Gastrocnemius medialis (tissue), 4 donors: ENCODE data around the gene DNAJC18. TPM values are rescaled to one million over a fixed set of nuclear protein-coding genes. Genes with fewer than 3 reads are reported as not detected.
A peak's percentile ranks its signal among the peaks of the same experiment; 100 is the strongest.

Source experiments
- ATAC-seq, 2 donors: fragments of 150-250 bp; one replicate each; pipeline ENCODE4 v1.9.1; 2016
- DNase-seq, 2 donors: peaks; one replicate each; pipeline ENCODE4 v3.0.0-alpha.2; 2019
- H3K27ac ChIP-seq, 4 donors: fragments of 200-600 bp; sonication (generic); 1 replicate in 1 of 4; 2 replicates in 3 of 4; pipeline ENCODE4 v1.5.1; 2016 to 2018; ENCODE audit warnings: mild to moderate bottlenecking in 2 of 4, moderate library complexity in 1 of 4
- H3K27me3 ChIP-seq, 3 donors: fragments of 200-600 bp; sonication (generic) in 2 of 3; 1 replicate in 1 of 3; 2 replicates in 2 of 3; pipeline versions ENCODE4 v1.5.1 to v1.6.0; 2016 to 2019; ENCODE audit warnings: mild to moderate bottlenecking in 1 of 3, moderate library complexity in 1 of 3
- H3K36me3 ChIP-seq, 2 donors: fragments of 200-600 bp; sonication (generic) in 1 of 2; one replicate each; pipeline ENCODE4 v1.5.1; 2017 to 2018
- H3K4me1 ChIP-seq, 2 donors: fragments of 200-600 bp; sonication (generic) in 1 of 2; one replicate each; pipeline ENCODE4 v1.5.1; 2016 to 2017; ENCODE audit warnings: mild to moderate bottlenecking in 2 of 2
- H3K4me3 ChIP-seq, 4 donors: fragments of 200-600 bp; sonication (generic) in 3 of 4; 1 replicate in 1 of 4; 2 replicates in 3 of 4; pipeline ENCODE4 v1.5.1; 2016 to 2019; ENCODE audit warnings: mild to moderate bottlenecking in 2 of 4
- H3K9me3 ChIP-seq, 3 donors: fragments of 200-600 bp; sonication (generic) in 2 of 3; 1 replicate in 1 of 3; 2 replicates in 2 of 3; pipeline ENCODE4 v1.5.1; 2016 to 2019
- CTCF ChIP-seq, 5 experiments: fragments of 450-650 bp in 3 of 5; fragments of 200-600 bp in 2 of 5; sonication (generic) in 2 of 5; IDR thresholded peaks in 4 of 5; conservative IDR thresholded peaks in 1 of 5; 1 replicate in 4 of 5; 2 replicates in 1 of 5; pipeline ENCODE4 v1.5.1; 2016 to 2019; ENCODE audit warnings: antibody characterized with exemption in 5 of 5, mild to moderate bottlenecking in 3 of 5, moderate library complexity in 3 of 5
- POLR2A ChIP-seq, 2 donors: fragments of 450-650 bp; IDR thresholded peaks; one replicate each; pipeline ENCODE4 v1.6.1; 2017; ENCODE audit warnings: antibody characterized with exemption in 2 of 2, mild to moderate bottlenecking in 2 of 2, moderate library complexity in 2 of 2
- in situ Hi-C, 4 donors: fragments of 200-750 bp; cut with MboI; loops; one replicate each; pipeline versions ENCODE4 v1.15.0 to v1.8.0; 2017; ENCODE audit warnings: low sequenced_read_pairs in 4 of 4
- intact Hi-C: fragments of 100-400 bp; cut with DNase I; formaldehyde crosslinking; loops from one replicate; pipeline ENCODE4 v1.15.1; 2023; ENCODE audit warnings: low total_unique reads
- total RNA-seq, 4 donors: library from RNA; depleted of rRNA; stranded (reverse); fragments of >200 nt; gene quantifications; one replicate each; pipeline versions ENCODE4 v1.1.0 to v1.2.3, GENCODE V29; 2016

DNAJC18 gene
- total RNA-seq, 4 donors from 2014 or later = 5.1 to 21.7 (median 13.3) TPM

- Histone ChIP-seq H3K4me3 (peak overlapping the region in 3 of 4 donors; percentile 28 to 47 (median 43)), H3K4me1 (no peaks in the 10 kb centered on the region), H3K27me3 (no peaks in the 10 kb centered on the region), H3K9me3 (no peaks in the 10 kb centered on the region), H3K36me3 (no peaks in the 10 kb centered on the region), H3K27ac (peak overlapping the region; percentile 52 to 71 (median 66))
- ATAC-seq (no peak), DNase-seq (no peak)
- TF ChIP-seq CTCF (IDR thresholded peaks at IDR 0.05 in 4 of 5, conservative IDR thresholded peaks at IDR 0.05 in 1 of 5) = no peak
- TF ChIP-seq POLR2A (IDR thresholded peaks at IDR 0.05) = no peak
- in situ Hi-C loops (no loop called here), intact Hi-C loops (no loop called here)
Observed at GRCh38 chr5:139461698-139462097, 22.4 kb upstream of the DNAJC18 start.

GRCh38 chr5:139461176-139461575 is 21.9 kb upstream of the DNAJC18 start:
- no peak for TF ChIP-seq POLR2A (IDR thresholded peaks at IDR 0.05)
- TF ChIP-seq CTCF (IDR thresholded peaks at IDR 0.05 in 4 of 5, conservative IDR thresholded peaks at IDR 0.05 in 1 of 5) = no peak
- H3K4me1 ChIP-seq = no peaks in the 10 kb centered on the region
- H3K4me3 ChIP-seq = peak overlapping the region; percentile 7 to 47 (median 36)
- ATAC-seq = no peak
- H3K27ac ChIP-seq = peak overlapping the region in 3 of 4 donors; percentile 62 to 71 (median 70)
- no peak for DNase-seq
- no peaks in the 10 kb centered on the region for H3K27me3 ChIP-seq
- no peaks in the 10 kb centered on the region for H3K36me3 ChIP-seq
- intact Hi-C loops (no loop called here), in situ Hi-C loops (no loop called here)
- no peaks in the 10 kb centered on the region for H3K9me3 ChIP-seq

GRCh38 chr5:139460455-139460854 is 21.1 kb upstream of the DNAJC18 start:
- peak overlapping the region; percentile 56 to 71 (median 66) for H3K27ac ChIP-seq
- H3K4me1 ChIP-seq = no peaks in the 10 kb centered on the region
- H3K4me3 ChIP-seq = no peak overlapping the region
- DNase-seq = no peak
- no peak for ATAC-seq
- H3K27me3 ChIP-seq = no peaks in the 10 kb centered on the region
- H3K36me3 ChIP-seq = no peaks in the 10 kb centered on the region
- intact Hi-C loops (no loop called here), in situ Hi-C loops (no loop called here)
- no peaks in the 10 kb centered on the region for H3K9me3 ChIP-seq
- TF ChIP-seq CTCF (IDR thresholded peaks at IDR 0.05 in 4 of 5, conservative IDR thresholded peaks at IDR 0.05 in 1 of 5) (no peak), POLR2A (IDR thresholded peaks at IDR 0.05) (no peak)

GRCh38 chr5:139459451-139459934 is 20.2 kb upstream of the DNAJC18 start:
- Histone ChIP-seq H3K4me3 (no peak overlapping the region), H3K27me3 (no peaks in the 10 kb centered on the region), H3K4me1 (no peaks in the 10 kb centered on the region), H3K9me3 (no peaks in the 10 kb centered on the region), H3K27ac (peak overlapping the region; percentile 56 to 71 (median 66)), H3K36me3 (no peaks in the 10 kb centered on the region)
- ATAC-seq (no peak), DNase-seq (no peak)
- in situ Hi-C loops = no loop called here
- intact Hi-C loops = no loop called here
- TF ChIP-seq POLR2A (IDR thresholded peaks at IDR 0.05) (no peak), CTCF (IDR thresholded peaks at IDR 0.05 in 4 of 5, conservative IDR thresholded peaks at IDR 0.05 in 1 of 5) (no peak)
